ENCODE results near the gene ABTB2. TPM values are rescaled to one million over a fixed set of nuclear protein-coding genes. Genes with fewer than 3 reads are reported as not detected.

The ABTB2 gene
- polyA plus RNA-seq, 3 donors, result 1.1 to 3.2 (median 2.8) TPM

GRCh38 chr11:34160049-34160721, 197.6 kb downstream of the ABTB2 start:
- H3K27ac ChIP-seq (ENCODE audit: low read depth, low read length), result no peak overlapping the region
- 80 to 90% (median 82%) methylated on average over 22 of the region's 22 CpGs for WGBS, 3 donors

DNA sequence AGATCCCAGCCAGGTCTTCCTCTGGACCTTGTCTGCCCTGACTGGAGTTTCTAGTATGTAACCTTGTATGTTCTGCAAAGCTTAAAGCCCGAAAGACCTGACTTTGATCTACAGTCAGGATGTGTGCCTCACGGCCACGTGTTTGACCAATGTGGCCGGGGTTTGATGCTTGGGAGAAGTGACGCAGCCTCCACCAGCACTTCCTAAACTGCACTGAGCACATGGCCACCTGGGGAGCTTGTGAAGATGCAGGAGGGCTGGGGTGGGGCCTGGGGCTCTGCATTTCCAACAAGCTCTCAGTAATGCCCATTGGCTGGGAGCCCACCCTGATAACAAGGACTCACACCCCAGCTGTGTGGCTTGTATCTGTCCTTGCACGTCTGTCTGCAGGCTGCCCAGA, 199.1 kb downstream of the ABTB2 start:
- WGBS, 3 donors, result 56 to 67% (median 59%) methylated on average over 6 of the region's 6 CpGs
- no peak overlapping the region for H3K27ac ChIP-seq (ENCODE audit: low read depth, low read length)

GRCh38 chr11:34157163-34157562, 200.6 kb downstream of the ABTB2 start:
- no peak overlapping the region for H3K27ac ChIP-seq (ENCODE audit: low read depth, low read length)
- WGBS, 3 donors, result 82 to 89% (median 83%) methylated on average over 8 to 9 of the region's 9 CpGs

DNA sequence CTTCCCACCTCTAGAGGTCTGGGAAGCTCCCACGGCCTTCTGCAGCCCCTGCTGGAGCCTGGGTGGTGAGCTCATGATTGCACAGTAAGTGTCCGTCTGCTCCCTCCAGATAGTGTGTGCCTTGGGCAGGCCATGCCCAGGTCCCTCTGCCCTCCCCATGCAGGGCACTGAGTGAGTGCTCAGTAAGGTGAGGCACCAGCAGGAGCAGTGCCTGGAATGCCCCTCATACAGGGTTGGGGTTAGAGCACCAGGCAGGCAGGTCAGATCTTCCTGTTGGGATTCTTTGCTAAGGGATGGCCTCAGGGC, 202.1 kb downstream of the ABTB2 start:
- WGBS, 3 donors, result 67 to 84% (median 73%) methylated on average over 2 of the region's 2 CpGs
- H3K27ac ChIP-seq (ENCODE audit: low read depth, low read length), result no peak overlapping the region

DNA sequence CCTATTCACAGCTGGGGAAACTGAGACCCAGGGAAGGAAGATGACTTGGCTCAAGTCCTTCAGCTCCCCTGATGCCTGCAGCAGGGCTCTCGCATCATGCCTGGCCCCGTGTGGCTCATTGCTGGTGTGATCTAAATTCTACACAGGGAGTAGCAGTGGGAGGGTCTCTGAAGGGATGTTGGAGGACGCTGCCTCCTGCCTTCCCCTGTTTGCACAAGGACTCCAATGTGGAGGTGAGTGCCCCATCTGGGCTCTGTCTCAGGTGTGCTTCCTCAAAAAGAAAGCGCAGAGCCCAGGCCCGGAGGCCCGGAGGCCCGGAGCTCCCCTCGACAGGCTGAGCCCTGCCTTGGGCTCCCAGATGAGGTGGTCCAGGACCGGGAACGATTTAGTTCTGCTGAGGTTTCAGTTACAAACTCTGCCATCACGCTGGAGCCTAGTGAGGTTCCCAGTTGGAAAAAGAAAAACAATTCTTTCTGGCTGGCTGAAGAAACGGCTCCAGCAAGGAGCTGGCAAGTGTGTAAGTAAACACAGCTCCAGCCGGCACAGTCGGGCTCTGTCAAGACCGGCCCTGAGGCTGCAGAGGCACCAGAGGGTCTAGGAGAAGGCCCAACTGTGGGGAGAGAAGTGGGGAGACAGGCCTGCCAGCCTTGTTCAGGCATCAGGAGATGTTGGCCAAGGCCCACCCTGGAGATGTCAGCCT, 202.6 kb downstream of the ABTB2 start:
- WGBS, 3 donors, result 71 to 78% (median 77%) methylated on average over 15 of the region's 15 CpGs
- H3K27ac ChIP-seq (ENCODE audit: low read depth, low read length), result no peak overlapping the region

DNA sequence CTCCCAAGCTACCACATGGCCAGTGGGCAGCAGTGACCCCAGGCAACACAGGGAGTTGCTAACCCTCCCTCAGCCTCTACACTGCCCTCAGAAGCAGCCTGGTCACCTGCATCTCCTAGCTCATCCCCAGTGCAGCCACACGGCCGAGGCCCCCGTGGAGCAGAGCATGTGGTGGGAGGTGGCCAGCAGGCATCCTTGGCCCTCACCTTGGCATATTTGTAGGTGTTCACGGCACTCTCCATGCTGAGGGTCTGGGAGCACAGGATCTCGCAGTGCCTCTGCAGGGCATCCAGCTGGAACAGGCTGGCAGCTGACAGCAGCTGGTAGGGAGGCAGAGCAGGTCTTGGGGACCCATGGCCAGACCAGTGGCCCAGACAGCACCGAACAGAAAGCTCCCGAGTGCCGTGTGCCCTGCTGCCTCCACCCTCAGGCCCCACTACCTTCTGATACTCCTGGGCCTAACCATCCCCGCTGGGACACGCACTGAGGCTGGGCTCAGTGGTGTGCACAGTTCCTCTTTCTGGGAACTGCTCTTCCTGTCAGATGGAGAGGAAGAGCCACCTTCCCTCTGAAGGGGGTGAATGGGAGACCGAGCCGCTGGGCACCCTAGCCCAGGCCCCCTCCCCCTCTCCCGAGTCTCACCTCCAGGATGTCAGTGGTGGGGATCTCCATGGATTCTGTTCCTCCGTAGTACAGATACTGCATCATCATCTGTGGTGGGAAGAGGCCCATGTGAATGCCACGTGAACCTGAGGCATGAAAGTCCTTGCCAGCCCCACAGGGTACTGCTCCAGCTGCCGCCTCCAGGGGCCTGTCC, 203.5 kb downstream of the ABTB2 start:
- WGBS, 3 donors, result 62 to 86% (median 65%) methylated on average over 16 of the region's 16 CpGs
- no peak overlapping the region for H3K27ac ChIP-seq (ENCODE audit: low read depth, low read length)

DNA sequence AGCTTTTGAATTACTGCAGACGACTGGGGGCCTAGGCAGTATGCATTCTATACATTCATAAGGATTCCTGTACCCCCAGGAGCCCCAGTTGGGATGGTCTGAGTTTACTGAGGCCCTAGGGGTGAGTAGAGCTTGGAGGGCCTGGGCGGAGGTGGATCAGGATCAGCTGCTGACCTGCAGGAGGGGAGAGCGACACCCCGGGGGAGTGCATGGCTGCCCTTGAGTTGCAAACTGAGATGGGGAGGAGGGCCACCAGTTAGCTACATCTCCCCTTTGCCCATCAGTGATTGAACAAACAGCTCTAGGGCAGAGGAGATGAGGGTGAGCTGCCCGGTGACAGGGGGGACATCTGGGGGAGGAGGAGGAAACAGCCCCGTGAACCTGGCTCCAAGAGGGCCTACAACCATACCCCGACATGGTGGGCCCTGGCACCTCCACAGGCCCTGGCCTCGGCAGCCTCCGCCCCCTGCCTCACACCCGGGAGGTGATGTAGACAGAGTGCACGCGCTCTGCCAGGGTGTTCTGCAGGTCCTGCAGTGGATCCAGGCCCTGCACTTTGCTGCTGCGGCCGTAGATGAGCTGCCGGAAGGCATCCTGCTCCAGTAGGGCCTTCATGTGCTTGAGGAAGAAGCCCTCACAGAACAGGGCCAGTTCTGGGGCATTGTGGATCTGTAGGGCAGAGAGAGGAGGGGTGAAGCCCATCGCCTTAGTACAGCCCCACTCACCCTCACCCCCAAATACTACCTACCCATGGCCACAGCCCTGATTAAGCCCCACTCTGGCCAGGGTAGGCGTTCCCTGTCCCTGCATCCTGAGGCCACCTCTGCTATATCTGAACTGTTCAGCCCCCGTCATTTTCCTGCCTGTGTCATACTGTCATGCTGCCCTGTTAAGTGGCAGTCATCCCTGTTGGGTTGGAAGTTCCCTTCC, 205.6 kb downstream of the ABTB2 start:
- 87 to 89% (median 87%) methylated on average over 17 to 18 of the region's 18 CpGs for WGBS, 3 donors
- no peak overlapping the region for H3K27ac ChIP-seq (ENCODE audit: low read depth, low read length)

DNA sequence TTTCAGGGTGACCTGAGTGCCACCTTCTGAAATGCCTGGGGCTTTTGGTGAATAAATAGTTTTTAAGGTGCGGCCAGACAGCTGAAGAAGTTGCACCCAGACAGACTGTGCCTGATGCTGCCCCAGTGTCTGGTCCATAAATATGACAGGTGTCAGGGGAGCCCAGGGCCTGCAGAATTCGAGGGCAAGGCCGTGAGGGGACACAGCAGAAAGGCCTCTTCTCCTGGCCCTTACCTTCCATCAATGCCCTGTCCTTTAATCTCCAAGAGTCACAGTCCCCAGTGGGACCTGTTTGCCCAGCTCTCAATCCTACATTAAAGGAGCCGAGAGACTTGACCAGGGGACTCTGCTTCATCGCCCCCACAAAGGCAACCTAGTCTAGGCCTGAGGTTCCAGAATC, 206.6 kb downstream of the ABTB2 start:
- no peak overlapping the region for H3K27ac ChIP-seq (ENCODE audit: low read depth, low read length)
- WGBS, 3 donors, result 94 to 97% (median 96%) methylated on average over 5 of the region's 5 CpGs

DNA sequence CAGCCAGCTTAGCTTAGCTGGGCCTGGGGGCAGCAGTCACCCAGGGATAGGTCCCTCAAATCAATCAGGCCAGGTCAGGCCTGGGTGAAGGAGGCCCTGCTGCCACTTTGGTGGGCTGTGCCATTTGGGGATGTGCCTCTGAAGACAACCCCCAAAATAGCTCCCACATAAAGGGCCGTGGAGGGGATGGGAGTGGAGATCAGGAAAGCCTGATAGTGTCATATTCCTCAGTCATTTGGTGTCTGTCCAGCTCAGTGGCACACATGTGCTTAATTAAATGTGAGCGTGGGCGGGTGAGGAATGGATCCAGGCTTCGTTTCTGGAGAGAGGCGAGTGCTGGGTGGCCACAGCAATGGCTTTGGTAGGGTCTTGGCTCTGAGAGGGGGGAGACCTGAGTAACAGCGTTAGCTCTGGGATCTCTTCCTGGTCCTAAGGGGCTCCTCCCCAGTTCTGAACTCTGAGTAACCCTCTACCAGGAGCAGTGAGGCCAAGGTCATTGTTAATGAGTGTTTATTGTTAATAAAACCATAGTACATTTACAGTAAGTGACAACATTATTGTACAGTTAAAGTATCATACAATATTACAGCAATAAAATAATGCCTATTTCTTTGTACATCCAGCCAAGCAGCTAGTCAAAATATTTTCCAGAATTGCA, 207.2 kb downstream of the ABTB2 start:
- 68 to 78% (median 69%) methylated on average over 6 of the region's 6 CpGs for WGBS, 3 donors
- H3K27ac ChIP-seq (ENCODE audit: low read depth, low read length), result no peak overlapping the region

DNA sequence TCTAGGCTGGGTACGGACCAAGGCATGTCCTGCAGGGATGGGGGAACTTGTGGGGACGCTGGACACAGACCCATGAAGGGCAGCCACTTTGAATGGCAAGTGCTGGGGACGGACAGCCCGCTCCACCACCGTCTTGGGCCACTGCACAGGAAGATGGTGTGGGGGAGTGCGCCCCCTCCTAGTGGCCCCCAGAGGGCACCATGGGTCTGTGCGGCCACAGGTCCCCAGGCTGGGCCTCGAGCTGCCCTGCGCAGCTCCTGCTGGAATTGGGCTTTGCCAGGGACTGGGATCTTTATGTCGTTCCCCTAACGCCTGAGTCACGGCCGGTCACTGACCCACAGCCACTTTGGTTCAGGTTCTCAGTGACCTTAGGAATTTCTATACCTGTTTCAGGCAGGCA, 208.0 kb downstream of the ABTB2 start:
- WGBS, 3 donors, result 84 to 87% (median 85%) methylated on average over 13 of the region's 13 CpGs
- H3K27ac ChIP-seq (ENCODE audit: low read depth, low read length), result no peak overlapping the region

DNA sequence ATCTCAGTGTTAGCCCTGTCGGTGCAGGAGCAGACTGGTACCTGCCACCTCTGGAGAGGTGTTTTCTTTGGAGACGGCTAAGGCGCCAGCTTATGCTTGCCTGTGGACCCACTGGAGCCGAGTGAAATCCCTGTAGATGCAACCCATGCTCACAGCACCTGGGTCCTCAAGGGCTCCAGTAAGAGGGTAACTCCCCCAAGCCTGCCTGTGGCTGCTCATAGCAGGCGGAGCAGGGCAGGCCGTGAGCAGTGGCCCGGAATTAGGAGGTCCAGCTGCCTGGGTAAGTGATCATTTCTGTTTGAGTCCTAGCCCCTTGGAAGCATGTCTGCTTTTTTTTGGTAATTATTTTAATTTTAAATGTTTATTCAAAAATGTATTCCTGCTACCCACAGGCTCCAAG, 208.5 kb downstream of the ABTB2 start:
- H3K27ac ChIP-seq (ENCODE audit: low read depth, low read length), result no peak overlapping the region
- WGBS, 3 donors, result 93 to 95% (median 94%) methylated on average over 7 of the region's 7 CpGs

- WGBS, 3 donors, result 69 to 88% (median 75%) methylated on average over 16 of the region's 16 CpGs
- no peak overlapping the region for H3K27ac ChIP-seq (ENCODE audit: low read depth, low read length)
Measured at GRCh38 chr11:34148504-34149165, 209.2 kb downstream of the ABTB2 start.

- WGBS, 3 donors, result 87 to 89% (median 88%) methylated on average over 8 of the region's 8 CpGs
- H3K27ac ChIP-seq (ENCODE audit: low read depth, low read length), result no peak overlapping the region
Measured at GRCh38 chr11:34147581-34147980, 210.2 kb downstream of the ABTB2 start.

GRCh38 chr11:34146866-34147265, 210.9 kb downstream of the ABTB2 start:
- WGBS, 3 donors, result 62 to 81% (median 76%) methylated on average over 5 of the region's 5 CpGs
- H3K27ac ChIP-seq (ENCODE audit: low read depth, low read length), result no peak overlapping the region

GRCh38 chr11:34146411-34146810, 211.4 kb downstream of the ABTB2 start:
- H3K27ac ChIP-seq (ENCODE audit: low read depth, low read length), result no peak overlapping the region
- WGBS, 3 donors, result 88 to 92% (median 90%) methylated on average over 12 of the region's 12 CpGs

GRCh38 chr11:34145847-34146381, 211.9 kb downstream of the ABTB2 start:
- H3K27ac ChIP-seq (ENCODE audit: low read depth, low read length), result no peak overlapping the region
- 81 to 89% (median 86%) methylated on average over 8 of the region's 8 CpGs for WGBS, 3 donors

DNA sequence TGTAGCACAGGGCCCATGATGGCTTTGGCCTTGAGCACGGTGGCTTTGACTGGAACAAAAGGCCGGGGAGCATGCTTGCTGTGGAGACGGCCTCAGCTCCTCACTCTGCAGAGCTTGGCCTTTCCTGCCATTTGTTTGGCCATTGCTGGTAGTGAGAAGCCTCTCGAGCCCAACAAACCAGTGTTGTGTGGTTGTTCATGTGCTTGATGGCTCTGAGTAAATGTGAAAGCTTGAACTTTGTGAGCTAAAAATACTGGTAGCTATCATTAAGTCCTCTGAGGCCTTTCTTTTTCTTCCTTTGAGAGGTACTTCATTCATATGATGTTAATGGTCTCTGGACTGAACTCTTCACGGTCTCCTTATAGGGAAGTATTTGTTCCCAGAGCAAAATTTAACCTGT, 212.7 kb downstream of the ABTB2 start:
- WGBS, 3 donors, result 81 to 90% (median 87%) methylated on average over 5 of the region's 5 CpGs
- H3K27ac ChIP-seq (ENCODE audit: low read depth, low read length), result no peak overlapping the region
